Testis (tissue), 3 donors: ENCODE measurements around the gene YY1. TPM values are rescaled to one million over a fixed set of nuclear protein-coding genes. Genes with fewer than 3 reads are reported as not detected.
"Not testable (repeated sequence)": the region's sequence is repeated elsewhere in the genome, so short reads cannot be mapped to it uniquely, and the experiment has no call there.

Experiments used
- DNase-seq: peaks from one replicate; pipeline ENCODE4 v3.0.0-alpha.2; 2019
- H3K27ac ChIP-seq, 2 donors: fragments of 200-600 bp; sonication (generic); one replicate each; pipeline ENCODE4 v1.5.1; 2019
- H3K27me3 ChIP-seq: fragments of 200-600 bp; sonication (generic); one replicate; pipeline ENCODE4 v1.5.1; 2019
- H3K36me3 ChIP-seq: fragments of 200-600 bp; sonication (generic); one replicate; pipeline ENCODE4 v1.5.1; 2017; ENCODE audit warnings: low read depth; ENCODE audit errors: missing control alignments
- H3K4me1 ChIP-seq: fragments of 200-600 bp; sonication (generic); one replicate; pipeline ENCODE4 v1.5.1; 2019
- H3K4me3 ChIP-seq, 2 donors: fragments of 200-600 bp; sonication (generic); one replicate each; pipeline ENCODE4 v1.5.1; 2017 to 2019
- H3K9me3 ChIP-seq: fragments of 200-600 bp; sonication (generic); one replicate; pipeline ENCODE4 v1.5.1; 2017
- CTCF ChIP-seq, 3 experiments: fragments of 450-650 bp in 2 of 3; fragments of 200-600 bp in 1 of 3; sonication (generic) in 1 of 3; IDR thresholded peaks; one replicate each; pipeline ENCODE4 v1.5.1; 2016 to 2019; ENCODE audit warnings: antibody characterized with exemption in 3 of 3, mild to moderate bottlenecking in 2 of 3, moderate library complexity in 1 of 3
- POLR2A ChIP-seq: fragments of 450-650 bp; IDR thresholded peaks from one replicate; pipeline ENCODE4 v1.6.1; 2017; ENCODE audit warnings: antibody characterized with exemption, mild to moderate bottlenecking, moderate library complexity
- WGBS, 2 donors: methylation state at CpG; one replicate each; pipeline ENCODE4 v1.1.5; 2018; 5-methylcytosine and 5-hydroxymethylcytosine counted together
- intact Hi-C: fragments of 100-400 bp; cut with DNase I; formaldehyde crosslinking; loops from one replicate; pipeline ENCODE4 v1.15.1; 2023; ENCODE audit warnings: low total_unique reads
- polyA plus RNA-seq: library from polyadenylated mRNA; stranded (reverse); fragments of 350-450 nt; fragmentation: Illumina TruSeq; extraction: RNeasy Lipid Tissue Mini Kit (QIAGEN cat#74804); gene quantifications from one replicate; pipeline ENCODE4 v1.2.3, GENCODE V29; 2014; ENCODE audit warnings: low read depth, low replicate concordance; ENCODE audit not compliant: insufficient read depth
- total RNA-seq, 2 donors: library from RNA; depleted of rRNA; stranded (reverse); fragments of >200 nt; gene quantifications; one replicate each; pipeline ENCODE4 v1.2.3, GENCODE V29; 2016

Gene YY1
- total and polyA plus RNA-seq, 3 donors from 2014 or later = 58.1 to 74.2 (median 68.2) TPM

- intact Hi-C loops = no loop called here
- H3K4me1 ChIP-seq = no peaks in the 10 kb centered on the region
- H3K4me3 ChIP-seq = no peak overlapping the region
- no peak for TF ChIP-seq CTCF (IDR thresholded peaks at IDR 0.05)
- TF ChIP-seq POLR2A = no peak
- WGBS, 2 donors = 80 to 90% methylated on average over 5 of the region's 5 CpGs
- no peaks in the 10 kb centered on the region for H3K9me3 ChIP-seq
- H3K27ac ChIP-seq = no peak overlapping the region
- H3K27me3 ChIP-seq = no peaks in the 10 kb centered on the region
- no peak for DNase-seq
- no peaks in the 10 kb centered on the region for H3K36me3 ChIP-seq
Observed at GRCh38 chr14:100201701-100202100, 37.2 kb upstream of the YY1 start.

- WGBS, 2 donors = 69 to 78% methylated on average over 4 of the region's 4 CpGs
- H3K27ac ChIP-seq = no peak overlapping the region
Observed at GRCh38 chr14:100202712-100203111, 36.2 kb upstream of the YY1 start.

DNA sequence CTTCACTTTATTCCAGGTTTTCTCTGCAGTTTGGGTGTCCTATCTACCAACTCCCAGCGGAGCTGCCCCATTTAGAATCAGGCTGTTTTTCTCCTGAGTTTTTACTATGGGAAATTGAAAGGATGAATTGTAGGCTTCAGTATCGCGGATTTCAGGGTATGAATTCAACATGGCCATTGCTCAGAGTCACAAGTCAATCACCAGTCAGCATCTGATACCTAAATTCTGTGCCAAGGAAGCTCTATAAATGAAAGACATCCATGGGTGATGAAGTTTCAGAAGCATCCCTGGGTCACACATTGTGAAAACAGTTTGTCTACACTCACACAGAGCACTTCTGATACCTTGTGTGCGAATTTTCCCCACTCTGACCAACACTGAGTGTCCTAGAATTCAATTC lies 35.8 kb upstream of the YY1 start:
- H3K4me3 ChIP-seq = no peak overlapping the region
- H3K36me3 ChIP-seq = no peaks in the 10 kb centered on the region
- H3K27ac ChIP-seq = no peak overlapping the region
- 89 to 92% methylated on average over 4 of the region's 4 CpGs for WGBS, 2 donors
- intact Hi-C loops = no loop called here
- no peaks in the 10 kb centered on the region for H3K4me1 ChIP-seq
- TF ChIP-seq CTCF (IDR thresholded peaks at IDR 0.05) (no peak), POLR2A (no peak)
- no peaks in the 10 kb centered on the region for H3K9me3 ChIP-seq
- no peaks in the 10 kb centered on the region for H3K27me3 ChIP-seq
- no peak for DNase-seq

More at GRCh38 chr14:100202712-100203111, 36.2 kb upstream of the YY1 start:
- DNase-seq = no peak
- Histone ChIP-seq H3K4me1 (no peaks in the 10 kb centered on the region), H3K9me3 (no peaks in the 10 kb centered on the region), H3K4me3 (no peak overlapping the region), H3K27me3 (no peaks in the 10 kb centered on the region), H3K36me3 (no peaks in the 10 kb centered on the region)
- intact Hi-C loops = no loop called here
- TF ChIP-seq POLR2A = no peak
- no peak for TF ChIP-seq CTCF (IDR thresholded peaks at IDR 0.05)

- no peaks in the 10 kb centered on the region for H3K4me1 ChIP-seq
- no peaks in the 10 kb centered on the region for H3K9me3 ChIP-seq
- no peak overlapping the region for H3K27ac ChIP-seq
- WGBS, 2 donors = 50 to 51% methylated on average over 4 of the region's 4 CpGs
- H3K4me3 ChIP-seq = no peak overlapping the region
- no peaks in the 10 kb centered on the region for H3K27me3 ChIP-seq
- no peak for DNase-seq
- H3K36me3 ChIP-seq = no peaks in the 10 kb centered on the region
- intact Hi-C loops = no loop called here
- no peak for TF ChIP-seq POLR2A
- no peak for TF ChIP-seq CTCF (IDR thresholded peaks at IDR 0.05)
Observed at GRCh38 chr14:100203962-100204834, 34.7 kb upstream of the YY1 start.

DNA sequence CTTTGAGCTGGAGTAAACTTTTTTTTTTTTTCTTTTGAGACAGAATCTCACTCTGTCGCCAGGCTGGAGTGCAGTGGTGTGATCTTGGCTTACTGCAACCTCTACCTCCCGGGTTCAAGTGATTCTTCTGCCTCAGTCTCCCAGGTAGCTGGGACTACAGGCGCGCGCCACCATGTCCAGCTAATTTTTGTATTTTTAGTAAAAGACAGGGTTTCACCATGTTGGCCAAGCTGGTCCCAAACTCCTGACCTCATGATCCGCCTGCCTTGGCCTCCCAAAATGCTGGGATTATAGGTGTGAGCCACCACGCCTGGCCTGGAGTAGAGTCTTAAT lies 34.1 kb upstream of the YY1 start:
- H3K4me3 ChIP-seq, H3K36me3 ChIP-seq, DNase-seq, H3K4me1 ChIP-seq, intact Hi-C loops, H3K27me3 ChIP-seq, H3K9me3 ChIP-seq, H3K27ac ChIP-seq: not testable (repeated sequence)
- WGBS, 2 donors = 79 to 89% methylated on average over 7 of the region's 7 CpGs

- DNase-seq = peak; percentile 76
- 69 to 74% methylated on average over 10 of the region's 10 CpGs for WGBS, 2 donors
- H3K9me3 ChIP-seq, H3K36me3 ChIP-seq, H3K4me1 ChIP-seq, intact Hi-C loops, H3K27ac ChIP-seq, H3K27me3 ChIP-seq: not testable (repeated sequence)
- peak overlapping the region in 1 of 2 donors; percentile 38 for H3K4me3 ChIP-seq
Observed at GRCh38 chr14:100207588-100207987, 31.4 kb upstream of the YY1 start.

GRCh38 chr14:100208136-100208535 lies 30.8 kb upstream of the YY1 start:
- DNase-seq, H3K4me1 ChIP-seq, H3K27ac ChIP-seq, H3K36me3 ChIP-seq, H3K9me3 ChIP-seq, intact Hi-C loops, H3K27me3 ChIP-seq: not testable (repeated sequence)
- WGBS, 2 donors = 73 to 89% methylated on average over 12 to 30 of the region's 33 CpGs
- H3K4me3 ChIP-seq = peak overlapping the region; percentile 29 to 38
